Heart left ventricle (tissue), 16 donors: Measurements from ENCODE around the gene KCTD5. TPM values are rescaled to one million over a fixed set of nuclear protein-coding genes. Genes with fewer than 3 reads are reported as not detected.
"Not testable (repeated sequence)": the region's sequence is repeated elsewhere in the genome, so short reads cannot be mapped to it uniquely, and the experiment has no call there.

ENCODE experiments used
- ATAC-seq, 4 donors: fragments of 200-7000 bp; cut with Tn5 transposase; one replicate each; pipeline ENCODE4 v1.9.1; 2020 to 2022; ENCODE audit warnings: moderate library complexity in 4 of 4, mild to moderate bottlenecking in 3 of 4, moderate number of reproducible peaks in 1 of 4
- DNase-seq, 5 donors: peaks; one replicate each; pipeline ENCODE4 v3.0.0-alpha.2; 2020
- H3K27ac ChIP-seq, 12 donors: fragments of 200-600 bp; sonication (generic) in 4 of 12; one replicate each; pipeline versions ENCODE4 v1.5.0 to v1.8.0; 2016 to 2022; ENCODE audit warnings: mild to moderate bottlenecking in 2 of 12
- H3K27me3 ChIP-seq, 9 donors: fragments of 200-600 bp; sonication (generic) in 2 of 9; one replicate each; pipeline versions ENCODE4 v1.5.1 to v1.8.0; 2016 to 2022; ENCODE audit warnings: mild to moderate bottlenecking in 3 of 9
- H3K36me3 ChIP-seq, 9 donors: fragments of 200-600 bp; sonication (generic) in 2 of 9; one replicate each; pipeline versions ENCODE4 v1.5.0 to v1.8.0; 2018 to 2022; ENCODE audit warnings: mild to moderate bottlenecking in 2 of 9
- H3K4me1 ChIP-seq, 12 donors: fragments of 200-600 bp; sonication (generic) in 4 of 12; one replicate each; pipeline versions ENCODE4 v1.5.0 to v1.8.0; 2016 to 2022; ENCODE audit warnings: mild to moderate bottlenecking in 3 of 12
- H3K4me3 ChIP-seq, 12 donors: fragments of 200-600 bp; sonication (generic) in 4 of 12; one replicate each; pipeline versions ENCODE4 v1.5.0 to v1.8.0; 2017 to 2022; ENCODE audit warnings: mild to moderate bottlenecking in 9 of 12, moderate library complexity in 4 of 12
- H3K9me3 ChIP-seq, 12 donors: fragments of 200-600 bp; sonication (generic) in 4 of 12; one replicate each; pipeline versions ENCODE4 v1.5.0 to v1.8.0; 2016 to 2022; ENCODE audit warnings: mild to moderate bottlenecking in 1 of 12
- POLR2A ChIP-seq, 2 donors: fragments of 450-650 bp; IDR thresholded peaks; one replicate each; pipeline ENCODE4 v1.6.1; 2017; ENCODE audit warnings: antibody characterized with exemption in 2 of 2, mild to moderate bottlenecking in 2 of 2, moderate library complexity in 2 of 2
- WGBS, 4 donors: extraction: QIAGEN DNeasy Blood & Tissue Kit in 2 of 4; methylation state at CpG; one replicate each; pipeline versions ENCODE4 v1.1.5 to v1.1.7; 2013 to 2018; 5-methylcytosine and 5-hydroxymethylcytosine counted together
- intact Hi-C, 10 donors: fragments of 100-400 bp; cut with DNase I; formaldehyde crosslinking; loops; one replicate each; pipeline versions ENCODE4 v1.11.1 to v1.14.2; 2022
- polyA plus RNA-seq, 2 donors: library from polyadenylated mRNA; stranded (reverse); fragments of 200-250 nt; gene quantifications; one replicate each; pipeline ENCODE4 v1.2.3, GENCODE V29; 2013
- total RNA-seq, 9 donors: library from RNA; depleted of rRNA in 2 of 9; stranded (reverse); fragments of >200 nt in 2 of 9; fragmentation: NEBNext Ultra II Directional in 3 of 9; extraction: Animal tissue kit (Norgen Biotek cat#: 25700) in 3 of 9; gene quantifications; one replicate each; pipeline versions ENCODE4 v1.1.0 to v1.2.4, GENCODE V29; 2016 to 2023
- TF ChIP-seq, protein P1 (sequence below), 12 donors: fragments of 200-600 bp; sonication (generic) in 4 of 12; IDR thresholded peaks; one replicate each; pipeline versions ENCODE4 v1.5.0 to v1.8.0; 2018 to 2022; ENCODE audit warnings: antibody characterized with exemption in 12 of 12, mild to moderate bottlenecking in 5 of 12
- donor health status: ischemic (EF 13 %, LVEDD 7.1; RV severe dilation, severe dysfunction).
- donor health status: healthy with polysubstance abuse.
- donor health status: DM: no; HTN: yes; CAD: no.
- donor health status: DM: no; HTN: no; CAD: no.
- donor health status: ischemic (EF 25% LVEDD 6.9; RV normal size, moderate dysfunction).
- donor health status: ischemic (EF 25% LVEDD 5.7; RV mildly dilated, moderate dysfunction).
- donor health status: healthy.
- donor health status: DM: yes; HTN: yes; CAD: no.
- donor health status: ischemic (EF 35%, LVEDD 5.7; RV mildly dilated, moderate dysfunction).
- donor health status: nonischemic (EF 11% LVEDD 7.7; RV severe dilation, severe dysfunction).
- donor health status: DM: yes; HTN: yes; CAD: no.
- donor health status: PGD.
- donor health status: ischemic (EF 29% LVEDD 5.4; RV normal size, mild dysfunction).
- donor health status: nonischemic (EF 23%, LVEDD 6.1; RV moderate dilation, normal function).

Gene KCTD5
- total and polyA plus RNA-seq, 11 donors = 6.2 to 24.3 (median 11.1) TPM

DNA sequence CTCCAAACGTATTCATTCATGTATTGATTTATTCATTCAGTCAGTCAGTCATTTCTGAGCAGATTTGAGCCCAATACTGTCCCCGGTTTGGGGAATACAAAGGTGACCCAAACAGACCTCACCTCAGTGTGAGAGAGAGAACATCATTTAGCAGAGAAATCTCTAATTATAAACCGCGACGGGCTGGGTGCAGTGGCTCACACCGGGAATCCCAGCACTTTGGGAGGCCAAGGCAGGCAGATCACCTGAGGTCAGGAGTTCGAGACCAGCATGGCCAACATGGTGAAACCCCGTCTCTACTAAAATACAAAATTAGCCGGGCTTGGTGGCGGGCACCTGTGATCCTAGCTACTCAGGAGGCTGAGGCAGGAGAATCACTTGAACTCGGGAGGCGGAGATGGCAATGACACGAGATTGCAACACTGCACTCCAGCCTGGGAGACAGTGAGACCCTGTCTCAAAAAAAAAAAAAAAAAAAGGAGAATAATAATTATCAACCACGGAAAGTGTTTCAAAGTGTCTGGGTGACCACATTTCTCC, 39.4 kb downstream of the KCTD5 start:
- H3K9me3 ChIP-seq, ATAC-seq, H3K36me3 ChIP-seq, H3K27me3 ChIP-seq: not testable (repeated sequence)
- Histone ChIP-seq H3K4me3 (peak overlapping the region; percentile 48 to 90 (median 66)), H3K4me1 (peaks cover 0 to 26% (median 13%) of the 10 kb centered on the region in 12 donors), H3K27ac (peak overlapping the region in 8 of 12 donors; percentile 60 to 85 (median 78))
- TF ChIP-seq, protein P1, sequence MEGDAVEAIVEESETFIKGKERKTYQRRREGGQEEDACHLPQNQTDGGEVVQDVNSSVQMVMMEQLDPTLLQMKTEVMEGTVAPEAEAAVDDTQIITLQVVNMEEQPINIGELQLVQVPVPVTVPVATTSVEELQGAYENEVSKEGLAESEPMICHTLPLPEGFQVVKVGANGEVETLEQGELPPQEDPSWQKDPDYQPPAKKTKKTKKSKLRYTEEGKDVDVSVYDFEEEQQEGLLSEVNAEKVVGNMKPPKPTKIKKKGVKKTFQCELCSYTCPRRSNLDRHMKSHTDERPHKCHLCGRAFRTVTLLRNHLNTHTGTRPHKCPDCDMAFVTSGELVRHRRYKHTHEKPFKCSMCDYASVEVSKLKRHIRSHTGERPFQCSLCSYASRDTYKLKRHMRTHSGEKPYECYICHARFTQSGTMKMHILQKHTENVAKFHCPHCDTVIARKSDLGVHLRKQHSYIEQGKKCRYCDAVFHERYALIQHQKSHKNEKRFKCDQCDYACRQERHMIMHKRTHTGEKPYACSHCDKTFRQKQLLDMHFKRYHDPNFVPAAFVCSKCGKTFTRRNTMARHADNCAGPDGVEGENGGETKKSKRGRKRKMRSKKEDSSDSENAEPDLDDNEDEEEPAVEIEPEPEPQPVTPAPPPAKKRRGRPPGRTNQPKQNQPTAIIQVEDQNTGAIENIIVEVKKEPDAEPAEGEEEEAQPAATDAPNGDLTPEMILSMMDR (IDR thresholded peaks at IDR 0.05) = peak in 1 of 12 donors; percentile 6
- intact Hi-C loops = loop anchor here in 2 of 10 donors (1.0 to 5.0 kb wide), 4 partner anchors 31 to 55 kb away; partner anchors contain the start of genes KCTD5 (in 2 of the 2), ELOB (in 1 of the 2) and SRRM2 (in 1 of the 2)
- DNase-seq = peak in 1 of 5 donors; percentile 14
- WGBS, 4 donors = 34 to 47% (median 44%) methylated on average over 10 to 14 of the region's 14 CpGs

- no peak overlapping the region for H3K4me3 ChIP-seq
- peaks cover 0 to 22% (median 13%) of the 10 kb centered on the region in 12 donors for H3K4me1 ChIP-seq
- intact Hi-C loops = loop anchor here in 1 of 10 donors (5.0 kb wide), 1 partner anchor 42 kb away; the partner anchor contains the start of gene KCTD5
- ATAC-seq (no peak), DNase-seq (no peak)
- H3K9me3 ChIP-seq = no peaks in the 10 kb centered on the region
- WGBS, 4 donors = 74 to 83% (median 77%) methylated on average over 7 of the region's 7 CpGs
- H3K27ac ChIP-seq = no peak overlapping the region
- peaks cover 0 to 8% (median 0%) of the 10 kb centered on the region in 9 donors for H3K27me3 ChIP-seq
- no peaks in the 10 kb centered on the region for H3K36me3 ChIP-seq
- TF ChIP-seq POLR2A (IDR thresholded peaks at IDR 0.05) = no peak
- TF ChIP-seq, protein P1 (IDR thresholded peaks at IDR 0.05) = no peak
Observed at GRCh38 chr16:2724088-2724676, 41.9 kb downstream of the KCTD5 start.

DNA sequence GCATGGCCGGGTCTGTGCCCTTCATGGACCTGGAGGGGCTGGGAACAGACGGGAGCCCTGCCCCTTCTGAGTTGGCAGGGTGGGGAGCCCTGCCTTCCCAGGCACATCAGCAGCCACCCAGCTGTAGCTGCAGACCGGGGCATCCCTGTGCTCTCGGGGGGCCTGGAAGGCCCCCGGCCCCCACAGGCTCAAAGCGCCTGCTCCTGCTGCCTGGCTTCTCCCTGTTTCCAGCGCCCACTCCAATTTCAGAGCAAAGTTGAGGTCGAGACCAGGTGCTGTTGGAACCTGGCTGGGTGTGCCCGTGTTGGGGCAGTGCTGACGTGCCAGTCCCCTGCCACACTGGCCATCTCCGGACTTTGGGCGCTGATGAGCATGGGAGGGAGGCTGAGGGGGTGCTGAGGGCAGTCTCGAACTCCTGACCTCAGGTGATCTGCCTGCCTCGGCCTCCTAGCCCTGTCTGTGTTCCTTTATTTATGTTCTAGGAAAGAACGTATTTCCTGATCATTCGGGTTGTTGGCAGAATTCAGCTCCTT, 42.6 kb downstream of the KCTD5 start:
- DNase-seq = no peak
- 72 to 75% (median 73%) methylated on average over 12 to 16 of the region's 16 CpGs for WGBS, 4 donors
- intact Hi-C loops = loop anchor here in 1 of 10 donors (5.0 kb wide), 1 partner anchor 43 kb away; the partner anchor contains the start of gene KCTD5
- Histone ChIP-seq H3K4me3 (no peak overlapping the region), H3K9me3 (no peaks in the 10 kb centered on the region), H3K36me3 (no peaks in the 10 kb centered on the region), H3K27ac (no peak overlapping the region), H3K4me1 (peaks cover 0 to 15% (median 9%) of the 10 kb centered on the region in 12 donors), H3K27me3 (peaks cover 0 to 8% (median 0%) of the 10 kb centered on the region in 9 donors)
- TF ChIP-seq, protein P1 (IDR thresholded peaks at IDR 0.05) = no peak
- no peak for TF ChIP-seq POLR2A (IDR thresholded peaks at IDR 0.05)
- ATAC-seq = no peak

DNA sequence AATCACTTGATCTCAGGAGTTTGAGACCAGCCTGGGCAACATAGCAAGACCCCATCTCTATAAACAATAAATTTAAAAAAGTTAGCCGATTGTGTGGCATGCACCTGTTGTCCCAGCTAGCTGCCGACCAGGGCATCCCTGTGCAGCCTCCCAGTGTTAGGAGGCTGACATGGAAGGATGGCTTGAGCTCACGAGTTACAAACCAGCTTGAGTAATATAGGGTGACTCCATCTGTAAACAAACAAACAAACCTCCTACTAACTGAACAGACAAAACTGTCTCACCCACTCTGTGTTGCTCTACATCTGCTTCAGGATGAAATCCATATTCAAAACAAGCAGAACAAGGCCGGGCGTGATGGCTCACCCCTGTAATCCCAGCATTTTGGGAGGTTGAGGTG, 44.6 kb downstream of the KCTD5 start:
- H3K36me3 ChIP-seq = no peaks in the 10 kb centered on the region
- TF ChIP-seq, protein P1 (IDR thresholded peaks at IDR 0.05) = no peak
- TF ChIP-seq POLR2A (IDR thresholded peaks at IDR 0.05) = no peak
- no peaks in the 10 kb centered on the region for H3K4me1 ChIP-seq
- H3K9me3 ChIP-seq = no peaks in the 10 kb centered on the region
- DNase-seq (no peak), ATAC-seq (no peak)
- H3K27ac ChIP-seq = no peak overlapping the region
- no peak overlapping the region for H3K4me3 ChIP-seq
- H3K27me3 ChIP-seq = peaks cover 0 to 8% (median 0%) of the 10 kb centered on the region in 9 donors
- WGBS, 4 donors = 84 to 85% (median 85%) methylated on average over 5 of the region's 5 CpGs
- intact Hi-C loops = no loop called here
